Tibial nerve (tissue), 4 donors: ENCODE results near the gene ARID5B.

ENCODE experiments used
- EP300 ChIP-seq, 2 donors: sonication (generic); formaldehyde crosslinking; IDR thresholded peaks; one replicate each; pipeline ENCODE4 v1.6.1; 2017; ENCODE audit warnings: antibody characterized with exemption in 2 of 2, mild to moderate bottlenecking in 1 of 2
- POLR2A ChIP-seq, 2 donors: fragments of 450-650 bp; IDR thresholded peaks; one replicate each; pipeline ENCODE4 v1.6.1; 2017; ENCODE audit warnings: antibody characterized with exemption in 2 of 2, mild to moderate bottlenecking in 2 of 2, moderate library complexity in 2 of 2
- TF ChIP-seq, protein P1 (sequence below), 5 experiments: fragments of 200-600 bp in 3 of 5; fragments of 450-650 bp in 2 of 5; sonication (generic) in 3 of 5; IDR thresholded peaks; one replicate each; pipeline ENCODE4 v1.5.1; 2016 to 2019; ENCODE audit warnings: antibody characterized with exemption in 5 of 5, mild to moderate bottlenecking in 3 of 5, moderate library complexity in 2 of 5

DNA sequence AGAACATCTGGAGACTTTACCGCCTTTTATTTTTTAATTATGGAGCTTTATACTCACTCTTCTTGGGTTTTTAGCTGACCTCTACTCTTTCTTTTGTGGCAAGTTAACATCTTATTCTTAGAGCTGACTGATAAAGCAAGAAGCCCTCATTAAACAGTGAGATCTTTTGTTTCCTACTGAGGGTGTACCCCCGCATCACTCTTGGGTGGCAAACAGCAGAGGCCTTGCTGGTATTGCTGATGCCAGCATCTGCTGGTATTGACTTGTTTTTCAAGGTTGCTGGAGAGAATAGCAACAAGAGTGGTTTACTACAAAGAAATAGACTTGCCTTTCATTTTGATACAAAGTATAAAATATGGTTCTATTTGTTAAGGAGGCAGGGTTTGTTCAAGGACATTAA is 154.7 kb downstream of the ARID5B start:
- no peak for TF ChIP-seq EP300 (IDR thresholded peaks at IDR 0.05)
- TF ChIP-seq, protein P1, sequence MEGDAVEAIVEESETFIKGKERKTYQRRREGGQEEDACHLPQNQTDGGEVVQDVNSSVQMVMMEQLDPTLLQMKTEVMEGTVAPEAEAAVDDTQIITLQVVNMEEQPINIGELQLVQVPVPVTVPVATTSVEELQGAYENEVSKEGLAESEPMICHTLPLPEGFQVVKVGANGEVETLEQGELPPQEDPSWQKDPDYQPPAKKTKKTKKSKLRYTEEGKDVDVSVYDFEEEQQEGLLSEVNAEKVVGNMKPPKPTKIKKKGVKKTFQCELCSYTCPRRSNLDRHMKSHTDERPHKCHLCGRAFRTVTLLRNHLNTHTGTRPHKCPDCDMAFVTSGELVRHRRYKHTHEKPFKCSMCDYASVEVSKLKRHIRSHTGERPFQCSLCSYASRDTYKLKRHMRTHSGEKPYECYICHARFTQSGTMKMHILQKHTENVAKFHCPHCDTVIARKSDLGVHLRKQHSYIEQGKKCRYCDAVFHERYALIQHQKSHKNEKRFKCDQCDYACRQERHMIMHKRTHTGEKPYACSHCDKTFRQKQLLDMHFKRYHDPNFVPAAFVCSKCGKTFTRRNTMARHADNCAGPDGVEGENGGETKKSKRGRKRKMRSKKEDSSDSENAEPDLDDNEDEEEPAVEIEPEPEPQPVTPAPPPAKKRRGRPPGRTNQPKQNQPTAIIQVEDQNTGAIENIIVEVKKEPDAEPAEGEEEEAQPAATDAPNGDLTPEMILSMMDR (IDR thresholded peaks at IDR 0.05): no peak
- no peak for TF ChIP-seq POLR2A (IDR thresholded peaks at IDR 0.05)
